ENCODE data around the gene PCSK6.

Gene PCSK6

GRCh38 chr15:101401286-101401685 lies 88.2 kb downstream of the PCSK6 start:
- no peak for DNase-seq (ENCODE audit: low read depth in 3 of 3)

GRCh38 chr15:101399431-101399830 lies 90.1 kb downstream of the PCSK6 start:
- no peak for DNase-seq (ENCODE audit: low read depth in 3 of 3)

- no peak for DNase-seq (ENCODE audit: low read depth in 3 of 3)
These were observed 91.3 kb downstream of the PCSK6 start for GRCh38 chr15:101398247-101398646.

DNA sequence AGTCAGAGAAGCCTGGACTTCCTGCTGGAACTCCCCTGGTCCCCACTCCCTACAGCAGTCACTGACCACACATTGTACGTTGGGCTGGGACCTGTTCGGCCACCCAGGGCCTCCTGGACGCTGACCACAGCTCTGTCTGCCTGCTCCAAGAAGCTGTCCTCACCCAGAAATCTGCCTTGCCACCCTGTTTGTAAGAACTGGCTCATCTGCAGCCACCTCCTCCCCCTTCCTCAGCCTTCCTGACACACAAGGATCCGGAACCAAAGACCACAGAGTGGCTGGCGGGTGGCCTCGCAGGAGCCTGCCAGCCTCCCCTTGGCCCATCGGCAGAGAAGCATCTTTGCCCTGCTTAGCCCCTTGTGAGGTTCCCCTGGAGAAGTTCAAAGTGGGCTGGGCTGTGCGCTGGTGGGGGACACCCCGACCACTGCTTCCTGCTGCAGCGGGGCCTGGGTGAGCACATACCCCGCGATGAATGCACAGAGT lies 91.9 kb downstream of the PCSK6 start:
- DNase-seq (ENCODE audit: low read depth in 3 of 3), result no peak

DNA sequence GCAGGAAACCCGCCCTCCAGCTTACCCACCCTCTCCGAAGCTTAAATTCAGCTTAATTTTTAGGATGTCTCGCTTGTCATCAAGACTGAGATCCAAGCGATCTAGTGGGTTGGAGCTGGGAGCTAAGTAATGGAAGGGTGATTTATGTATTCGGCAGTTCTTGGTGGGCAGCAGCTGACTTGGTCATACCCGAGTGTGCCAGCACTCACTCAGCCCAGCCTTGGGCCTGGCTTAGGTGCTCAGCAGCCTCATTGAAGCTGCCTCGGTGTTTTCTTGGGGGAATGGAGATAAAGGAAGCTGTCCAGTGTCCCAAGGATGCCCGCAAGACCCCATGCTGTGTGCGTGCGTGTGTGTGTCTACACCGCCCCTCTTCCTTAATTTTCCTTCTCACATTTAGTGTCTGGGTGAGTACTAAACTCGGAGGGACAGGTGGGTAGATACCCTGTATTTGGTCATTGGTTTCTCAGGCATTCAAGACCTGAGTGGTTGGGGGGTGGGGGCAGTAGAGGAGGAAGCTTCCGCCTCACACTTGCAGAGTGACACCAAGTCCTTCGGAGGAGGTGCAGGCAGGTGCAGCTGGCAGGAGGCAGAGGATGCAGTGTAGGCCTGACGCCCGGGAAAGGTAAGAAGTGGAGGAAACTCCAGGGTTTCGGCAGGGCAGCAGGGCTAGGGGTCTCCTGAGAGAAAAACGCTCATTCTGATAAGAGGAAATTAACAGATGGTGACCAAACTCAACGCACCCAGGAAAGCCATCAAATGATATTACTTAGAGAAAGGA lies 92.8 kb downstream of the PCSK6 start:
- DNase-seq (ENCODE audit: low read depth in 3 of 3), result no peak

DNA sequence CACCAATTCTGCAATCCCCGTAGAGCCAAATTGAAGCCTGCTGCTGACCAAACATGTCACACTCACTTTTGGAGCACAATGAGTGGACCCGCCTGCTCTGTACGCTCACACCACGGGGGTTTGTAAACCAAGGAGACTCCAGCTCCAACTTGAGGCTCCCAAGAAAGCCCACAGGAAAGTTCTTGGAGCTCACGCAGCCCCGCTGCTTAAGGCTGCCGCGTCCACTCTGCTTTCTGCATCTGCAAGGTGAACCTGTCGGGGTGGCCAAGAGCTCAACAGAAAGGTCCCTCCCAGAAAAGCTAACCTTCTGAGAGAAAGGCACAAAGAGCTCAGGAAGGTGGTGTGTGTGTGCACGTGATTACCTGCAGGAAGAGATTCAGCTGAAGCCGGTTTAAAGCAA lies 94.9 kb downstream of the PCSK6 start:
- DNase-seq (ENCODE audit: low read depth in 3 of 3), result no peak

GRCh38 chr15:101394056-101394630 lies 95.4 kb downstream of the PCSK6 start:
- no peak for DNase-seq (ENCODE audit: low read depth in 3 of 3)

- DNase-seq (ENCODE audit: low read depth in 3 of 3), result no peak
These were observed 96.3 kb downstream of the PCSK6 start for GRCh38 chr15:101393172-101393571.

DNA sequence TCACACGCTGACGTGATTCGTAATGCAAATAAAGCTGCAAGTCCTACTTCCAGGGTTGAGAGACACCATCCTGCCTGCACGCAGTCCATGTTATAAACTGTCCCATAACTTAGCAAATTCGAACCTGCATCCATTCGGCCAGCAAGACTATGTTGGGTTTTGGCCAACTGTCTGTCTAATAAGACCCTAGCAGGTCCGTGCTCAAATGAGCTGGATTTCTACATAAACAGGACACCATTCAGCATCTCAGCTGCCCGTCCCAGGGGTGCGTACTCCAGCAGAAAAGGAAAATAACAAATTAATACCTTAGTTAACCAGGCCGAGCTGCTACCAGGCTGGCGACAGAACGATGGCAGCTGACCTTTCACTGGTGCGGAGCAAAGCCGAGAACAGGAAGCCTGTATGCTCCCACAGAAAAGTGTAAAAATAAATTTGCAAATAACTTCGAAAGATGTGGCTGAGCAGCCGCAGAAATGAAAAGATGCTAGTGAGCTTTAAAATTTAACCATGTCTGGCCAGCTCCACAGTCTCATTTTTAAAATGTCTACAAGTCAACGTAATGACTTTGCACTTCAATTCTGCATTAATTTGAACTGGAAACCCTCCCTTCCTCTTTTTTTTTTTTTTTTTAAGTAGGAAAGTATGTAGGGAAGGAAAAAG lies 97.4 kb downstream of the PCSK6 start:
- no peak for DNase-seq (ENCODE audit: low read depth in 3 of 3)

DNA sequence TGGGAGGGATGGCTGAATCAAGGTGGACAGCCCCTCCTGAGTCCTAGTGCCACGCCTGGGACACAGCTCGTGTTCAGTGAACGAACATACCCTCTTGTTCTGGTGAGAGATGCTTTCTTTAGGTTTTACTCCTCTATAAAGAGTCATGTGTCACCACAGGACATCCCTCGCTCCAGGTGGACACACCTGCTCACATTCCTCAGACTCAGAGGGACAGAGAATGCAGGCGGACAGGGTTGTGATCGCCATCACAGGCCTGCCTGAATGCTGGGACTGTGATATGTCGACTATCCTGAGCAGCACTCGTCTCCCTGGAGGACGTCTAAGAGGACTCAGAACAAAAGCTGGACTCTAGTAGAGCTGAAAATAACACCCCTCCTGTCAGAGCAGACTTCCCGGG lies 98.1 kb downstream of the PCSK6 start:
- DNase-seq (ENCODE audit: low read depth in 3 of 3), result no peak

DNA sequence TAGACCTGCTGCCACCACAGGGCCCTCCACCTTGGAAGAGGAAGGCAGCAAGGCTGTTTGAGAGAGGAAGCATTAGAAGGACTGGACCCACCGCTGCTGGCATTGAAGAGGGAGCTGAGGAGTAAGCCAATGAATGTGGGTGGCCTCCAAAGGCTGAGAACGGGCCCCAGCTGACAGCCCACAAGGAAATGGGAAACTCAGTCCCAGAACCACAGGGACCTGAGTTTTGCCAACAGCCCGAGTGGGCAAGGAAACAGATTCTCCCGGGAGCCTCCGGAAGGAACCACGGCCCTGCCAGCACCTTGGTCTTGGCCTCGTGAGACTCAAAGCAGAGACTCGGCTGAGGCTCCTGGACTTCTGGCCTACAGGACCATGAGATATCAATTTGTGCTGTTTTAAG lies 99.0 kb downstream of the PCSK6 start:
- DNase-seq (ENCODE audit: low read depth in 3 of 3), result no peak

DNA sequence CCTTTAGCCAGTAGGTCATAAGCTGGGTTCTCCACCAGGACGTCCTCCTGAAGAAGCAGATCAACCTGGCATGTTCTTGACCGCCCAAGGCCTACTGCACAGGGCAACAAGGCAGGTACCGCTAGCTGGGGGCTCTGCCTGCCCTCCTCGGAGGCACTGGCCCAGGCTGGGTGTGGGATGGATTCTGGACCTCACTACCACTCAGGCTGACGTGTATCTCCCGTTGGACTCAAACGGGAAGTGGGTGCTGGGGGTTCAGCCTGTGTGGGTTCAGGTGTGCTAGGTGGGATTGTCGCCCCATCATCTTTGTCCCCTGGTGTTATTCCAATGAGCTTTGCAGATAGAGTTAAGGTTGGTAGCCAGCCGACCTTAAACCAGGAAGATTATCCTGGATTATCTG lies 99.4 kb downstream of the PCSK6 start:
- DNase-seq (ENCODE audit: low read depth in 3 of 3), result no peak

GRCh38 chr15:101389362-101389761 lies 100.1 kb downstream of the PCSK6 start:
- DNase-seq (ENCODE audit: low read depth in 3 of 3), result no peak

GRCh38 chr15:101388046-101388445 lies 101.5 kb downstream of the PCSK6 start:
- no peak for DNase-seq (ENCODE audit: low read depth in 3 of 3)

- DNase-seq (ENCODE audit: low read depth in 3 of 3), result no peak
These were observed 101.9 kb downstream of the PCSK6 start for GRCh38 chr15:101387574-101387973.

GRCh38 chr15:101386967-101387366 lies 102.5 kb downstream of the PCSK6 start:
- DNase-seq (ENCODE audit: low read depth in 3 of 3), result no peak

DNA sequence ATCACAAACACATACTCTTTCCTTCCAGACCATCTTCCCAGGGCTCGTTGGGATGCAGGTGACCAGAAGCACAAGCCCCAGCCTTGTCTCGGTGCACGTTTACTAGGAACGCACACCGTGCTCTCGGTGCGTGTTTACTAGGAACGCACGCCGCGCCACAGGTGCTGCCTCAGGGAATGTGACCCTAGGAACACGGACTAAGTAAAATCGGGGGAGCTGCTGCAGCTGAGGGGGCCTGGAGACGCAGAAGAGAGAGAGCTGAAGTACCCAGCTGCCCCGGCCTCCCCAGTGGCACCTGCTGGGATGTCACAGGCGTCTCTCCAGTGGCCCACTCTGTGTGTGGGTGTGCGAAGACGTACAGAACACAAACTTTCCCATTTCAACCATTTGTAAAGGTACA lies 103.5 kb downstream of the PCSK6 start:
- no peak for DNase-seq (ENCODE audit: low read depth in 3 of 3)

- no peak for DNase-seq (ENCODE audit: low read depth in 3 of 3)
These were observed 105.2 kb downstream of the PCSK6 start for GRCh38 chr15:101384276-101384675.

DNA sequence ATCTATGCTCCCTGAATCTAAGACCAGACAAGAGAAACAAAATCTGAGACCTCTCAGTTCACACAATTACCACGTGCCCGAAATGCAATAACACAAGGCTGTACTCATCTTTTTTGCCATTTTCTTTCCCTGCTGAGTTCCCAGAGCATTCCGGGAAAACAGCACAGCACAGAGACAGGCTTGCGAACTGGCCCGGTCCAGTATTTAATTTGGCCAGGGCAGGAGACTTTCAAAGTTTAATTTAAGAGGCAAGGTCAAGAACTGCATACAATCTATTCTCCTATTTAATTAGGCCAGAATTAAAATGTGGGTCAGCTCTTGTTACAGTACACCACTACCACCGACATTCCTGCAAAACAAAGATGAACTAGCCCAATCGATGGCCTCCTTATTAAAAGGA lies 107.0 kb downstream of the PCSK6 start:
- no peak for DNase-seq (ENCODE audit: low read depth in 3 of 3)

DNA sequence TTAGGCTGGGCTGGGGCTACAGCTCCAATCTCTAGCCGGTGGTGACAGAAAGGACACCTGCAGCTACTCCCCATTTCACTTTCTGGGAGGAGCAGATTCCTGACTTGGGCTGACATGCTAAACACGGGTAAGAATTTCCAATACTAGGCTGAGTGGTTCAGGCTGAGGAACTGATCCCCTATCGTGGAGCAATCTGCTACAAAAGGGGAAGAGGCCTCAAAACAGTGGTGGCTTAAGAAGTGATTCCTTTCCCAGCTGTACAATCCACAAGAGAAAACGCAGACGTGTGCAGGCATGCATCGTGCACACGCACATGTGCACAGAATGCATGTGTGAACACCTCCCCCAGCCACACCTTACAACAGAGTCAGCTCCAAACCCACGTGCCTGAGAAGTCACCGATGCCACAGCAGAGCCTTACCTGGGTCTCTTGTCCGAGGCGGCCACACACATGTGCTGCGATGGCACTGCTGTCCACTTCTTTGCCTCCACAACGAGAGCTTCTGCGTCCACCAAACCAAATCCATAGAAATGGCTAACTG lies 107.8 kb downstream of the PCSK6 start:
- no peak for DNase-seq (ENCODE audit: low read depth in 3 of 3)

DNA sequence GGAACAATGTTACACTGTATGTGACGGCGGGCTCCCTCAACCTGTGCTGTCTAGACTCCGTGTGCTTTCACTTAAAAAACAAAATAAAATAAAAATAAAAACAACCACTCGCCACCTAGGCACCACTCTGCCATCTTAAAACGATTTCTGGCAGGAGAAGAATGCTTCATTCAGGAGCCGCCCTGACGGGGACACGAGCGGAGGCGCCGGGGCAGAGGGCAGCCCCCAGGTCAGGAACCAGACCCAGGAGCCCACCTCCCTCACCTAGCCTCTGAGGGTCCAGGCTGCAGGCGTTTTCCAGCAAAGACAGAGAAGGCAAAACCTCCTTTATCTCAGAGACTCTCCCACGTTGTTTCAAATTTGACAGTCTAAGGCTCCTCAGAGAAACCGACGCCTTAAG lies 109.4 kb downstream of the PCSK6 start:
- no peak for DNase-seq (ENCODE audit: low read depth in 3 of 3)

DNA sequence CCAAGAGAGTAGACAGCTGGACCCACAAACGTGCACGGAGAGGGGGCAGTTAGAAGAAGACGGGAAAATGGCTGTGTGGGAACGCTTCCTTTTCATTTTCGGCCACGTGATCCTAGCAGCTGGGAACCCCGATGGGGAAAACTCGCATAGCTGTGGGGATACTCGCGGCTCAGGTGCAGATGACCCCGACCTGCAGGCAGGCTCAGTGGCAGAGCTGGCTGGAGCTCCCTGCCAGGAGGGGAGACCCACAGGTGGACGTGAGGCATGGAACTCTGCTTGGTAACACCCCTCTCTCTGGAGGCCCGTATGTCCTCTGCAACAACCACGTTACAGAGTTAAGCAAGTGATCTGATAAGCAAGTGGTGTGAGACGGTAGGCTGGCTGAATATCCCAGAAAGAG lies 109.9 kb downstream of the PCSK6 start:
- no peak for DNase-seq (ENCODE audit: low read depth in 3 of 3)

- no peak for DNase-seq (ENCODE audit: low read depth in 3 of 3)
These were observed 110.6 kb downstream of the PCSK6 start for GRCh38 chr15:101378879-101379278.
